ENCODE data around the gene ATG7.
A peak's percentile ranks its signal among the peaks of the same experiment; 100 is the strongest.

Gene ATG7, protein sequence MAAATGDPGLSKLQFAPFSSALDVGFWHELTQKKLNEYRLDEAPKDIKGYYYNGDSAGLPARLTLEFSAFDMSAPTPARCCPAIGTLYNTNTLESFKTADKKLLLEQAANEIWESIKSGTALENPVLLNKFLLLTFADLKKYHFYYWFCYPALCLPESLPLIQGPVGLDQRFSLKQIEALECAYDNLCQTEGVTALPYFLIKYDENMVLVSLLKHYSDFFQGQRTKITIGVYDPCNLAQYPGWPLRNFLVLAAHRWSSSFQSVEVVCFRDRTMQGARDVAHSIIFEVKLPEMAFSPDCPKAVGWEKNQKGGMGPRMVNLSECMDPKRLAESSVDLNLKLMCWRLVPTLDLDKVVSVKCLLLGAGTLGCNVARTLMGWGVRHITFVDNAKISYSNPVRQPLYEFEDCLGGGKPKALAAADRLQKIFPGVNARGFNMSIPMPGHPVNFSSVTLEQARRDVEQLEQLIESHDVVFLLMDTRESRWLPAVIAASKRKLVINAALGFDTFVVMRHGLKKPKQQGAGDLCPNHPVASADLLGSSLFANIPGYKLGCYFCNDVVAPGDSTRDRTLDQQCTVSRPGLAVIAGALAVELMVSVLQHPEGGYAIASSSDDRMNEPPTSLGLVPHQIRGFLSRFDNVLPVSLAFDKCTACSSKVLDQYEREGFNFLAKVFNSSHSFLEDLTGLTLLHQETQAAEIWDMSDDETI

DNA sequence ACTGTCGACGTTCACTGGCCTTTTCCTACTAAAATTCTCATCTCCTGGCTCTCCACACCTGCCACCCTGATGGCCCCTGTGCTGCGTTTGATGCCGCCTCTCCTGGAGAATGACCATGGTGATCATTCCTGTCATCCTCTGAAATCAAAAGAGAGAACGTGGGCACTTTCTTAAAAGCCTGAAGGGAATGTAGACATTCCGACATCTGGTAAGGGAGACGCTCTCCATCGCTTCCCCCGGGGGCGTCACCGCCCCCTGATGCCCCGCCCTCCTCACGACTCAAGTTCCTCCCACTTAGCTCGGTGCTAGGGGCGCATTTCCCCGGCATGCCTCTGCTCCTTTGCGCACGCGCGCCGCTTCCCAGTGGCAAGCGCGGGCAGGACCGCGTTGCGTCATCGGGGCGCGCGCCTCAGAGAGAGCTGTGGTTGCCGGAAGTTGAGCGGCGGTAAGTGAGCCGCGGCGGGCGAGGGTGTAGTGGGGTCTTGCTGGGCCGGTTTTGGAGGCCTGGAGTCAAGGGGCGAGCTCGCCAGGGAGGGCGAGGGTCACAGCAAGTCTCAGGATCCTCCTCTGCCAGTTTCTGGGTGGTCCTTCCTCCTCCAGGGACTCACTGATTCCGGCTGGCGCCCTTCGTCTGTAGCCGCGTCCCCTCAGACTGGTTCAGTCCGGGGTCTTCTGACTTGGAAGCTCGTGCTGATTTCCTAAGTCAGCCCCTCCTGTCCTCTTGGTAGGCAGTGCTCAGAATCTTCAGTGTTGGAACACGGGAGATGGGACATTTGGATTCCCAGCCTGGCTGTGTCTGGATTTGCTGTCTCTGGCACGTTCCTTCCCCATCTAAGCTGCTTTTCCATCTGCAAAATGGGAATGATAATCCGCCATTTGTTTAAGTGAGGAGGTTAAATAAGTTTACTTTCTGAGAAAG is at the start of gene ATG7:
Gene ATG7, plus strand, starts transcription at position 412 of the 919 bp plus-strand sequence. CDS start 26,299 bp downstream, outside the sequence.
- DNase-seq = peak; percentile 77

DNA sequence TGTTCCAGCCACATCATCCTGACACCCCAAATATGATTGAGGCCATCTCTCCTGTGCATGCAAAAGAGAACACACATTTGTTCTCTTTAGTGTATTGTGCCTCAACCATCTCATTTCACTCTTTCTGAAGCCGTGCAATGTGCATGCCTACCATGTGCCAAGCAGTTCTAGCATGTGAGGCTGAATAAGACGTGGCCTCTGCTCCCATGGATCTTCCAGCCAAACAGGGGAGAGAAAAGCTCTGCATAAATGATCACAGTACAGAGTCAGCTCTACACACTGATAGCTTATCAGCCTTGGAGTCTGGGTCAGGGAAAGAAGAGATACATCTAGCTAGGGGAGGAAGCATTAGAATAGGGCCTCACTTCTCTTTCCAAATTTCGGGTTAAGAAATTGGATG is 48.2 kb upstream of the ATG7 start:
- no peak for DNase-seq

DNA sequence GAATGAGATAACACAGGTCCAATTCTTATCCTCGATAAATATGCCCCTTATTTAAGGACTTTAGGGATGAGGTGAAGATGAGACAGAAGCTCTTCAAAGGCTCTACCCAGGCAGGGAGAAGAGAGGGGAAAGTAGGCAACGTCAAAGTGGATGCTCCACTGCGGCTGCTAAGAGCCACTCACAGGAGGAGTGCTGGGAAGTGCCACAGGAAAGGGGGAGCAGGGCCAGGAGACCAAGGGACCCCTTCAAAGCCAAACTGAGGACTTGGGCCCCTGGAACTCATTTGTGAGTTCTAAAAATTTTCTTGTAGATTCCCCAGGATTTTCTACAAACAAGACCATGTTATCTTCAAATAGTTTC is 47.3 kb upstream of the ATG7 start:
- no peak for DNase-seq

DNA sequence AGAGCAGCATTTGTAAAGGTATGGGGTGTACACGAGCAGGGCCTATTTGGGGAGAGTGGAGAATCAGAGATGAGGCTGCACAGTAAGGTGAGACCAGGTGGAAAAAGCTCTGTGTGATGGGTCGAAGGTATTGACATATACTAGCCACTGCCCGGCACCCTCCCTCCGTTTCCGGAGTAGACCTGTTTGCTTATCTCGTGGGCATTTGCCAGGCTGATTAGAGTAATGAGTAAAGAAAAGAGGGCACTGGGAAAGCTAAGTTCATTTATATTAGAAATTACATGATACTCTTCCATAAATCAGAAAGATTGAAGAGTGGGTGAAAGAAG is 46.2 kb upstream of the ATG7 start:
- no peak for DNase-seq

DNA sequence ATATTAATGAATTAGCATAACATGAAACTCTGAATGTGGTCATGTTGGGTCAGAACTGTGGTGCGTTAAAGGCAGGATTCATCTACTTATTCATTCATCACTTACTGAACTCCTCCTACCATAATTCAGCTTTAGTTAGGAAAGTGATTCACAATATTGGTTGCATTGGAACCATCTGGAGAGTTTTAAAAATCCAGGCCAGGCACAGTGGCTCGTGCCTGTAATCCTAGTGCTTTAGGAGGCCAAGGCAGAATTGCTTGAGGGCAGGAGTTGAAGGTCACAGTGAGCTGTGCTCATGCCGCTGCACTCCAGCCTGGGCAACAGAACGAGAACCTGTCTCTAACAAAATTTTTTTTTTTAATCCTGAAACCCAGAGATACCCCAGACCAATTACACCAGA is 44.2 kb upstream of the ATG7 start:
- DNase-seq = no peak

DNA sequence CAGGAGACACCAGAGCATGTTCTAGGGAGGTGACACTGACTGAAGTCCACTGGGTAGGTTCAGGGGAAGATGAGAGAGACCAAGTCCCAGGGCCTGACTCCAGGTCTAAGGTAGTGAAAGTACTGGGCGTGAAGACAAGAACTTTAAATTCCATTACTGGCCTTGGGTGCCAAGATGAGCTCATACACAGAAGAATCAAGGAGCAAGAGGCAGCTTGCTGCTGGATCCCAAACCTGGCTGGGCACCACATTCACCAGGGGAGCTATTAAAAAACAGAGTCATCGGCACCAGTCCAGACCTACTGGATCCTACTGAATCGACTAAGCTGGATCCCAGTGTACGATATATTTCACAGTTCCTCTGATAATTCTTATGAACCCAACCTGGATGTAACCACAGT is 42.1 kb upstream of the ATG7 start:
- DNase-seq = no peak

DNA sequence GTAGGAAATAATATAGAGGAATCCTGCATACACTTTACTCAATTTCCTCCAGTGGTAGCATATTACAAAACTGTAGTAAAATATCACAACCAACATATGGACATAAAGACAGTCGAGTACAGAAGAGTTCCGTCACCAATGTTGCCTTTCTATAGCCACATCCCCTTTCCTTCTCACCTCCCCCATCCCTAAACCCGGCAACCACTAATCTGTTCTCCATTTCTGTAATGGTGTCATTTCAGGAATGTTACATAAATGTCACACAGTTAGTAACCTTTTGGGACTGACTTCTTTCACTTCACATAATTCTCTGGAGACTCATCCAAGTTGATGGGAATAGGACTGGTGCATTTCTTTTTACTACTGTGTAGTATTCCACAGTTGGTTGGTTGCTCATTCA is 41.4 kb upstream of the ATG7 start:
- no peak for DNase-seq

DNA sequence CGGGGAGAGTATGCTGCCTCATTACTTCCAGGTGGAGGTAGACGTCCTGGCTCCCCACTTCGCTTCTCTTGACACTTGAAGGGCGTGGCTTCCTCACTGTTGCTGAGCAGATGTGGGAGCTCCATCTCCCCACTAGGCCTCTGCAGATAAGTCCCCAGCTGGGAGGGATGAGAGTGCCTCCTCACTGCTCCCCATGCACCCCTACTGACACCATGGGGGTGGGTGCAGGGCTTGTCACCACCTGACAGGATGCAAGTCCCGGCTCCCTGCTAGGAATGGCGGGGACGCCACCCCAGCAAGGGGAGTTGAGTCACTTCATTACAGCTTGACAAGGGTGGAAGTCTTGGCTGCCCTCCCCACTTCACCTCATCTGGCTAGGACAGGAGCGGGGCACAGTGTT is 36.8 kb upstream of the ATG7 start:
- DNase-seq = no peak

DNA sequence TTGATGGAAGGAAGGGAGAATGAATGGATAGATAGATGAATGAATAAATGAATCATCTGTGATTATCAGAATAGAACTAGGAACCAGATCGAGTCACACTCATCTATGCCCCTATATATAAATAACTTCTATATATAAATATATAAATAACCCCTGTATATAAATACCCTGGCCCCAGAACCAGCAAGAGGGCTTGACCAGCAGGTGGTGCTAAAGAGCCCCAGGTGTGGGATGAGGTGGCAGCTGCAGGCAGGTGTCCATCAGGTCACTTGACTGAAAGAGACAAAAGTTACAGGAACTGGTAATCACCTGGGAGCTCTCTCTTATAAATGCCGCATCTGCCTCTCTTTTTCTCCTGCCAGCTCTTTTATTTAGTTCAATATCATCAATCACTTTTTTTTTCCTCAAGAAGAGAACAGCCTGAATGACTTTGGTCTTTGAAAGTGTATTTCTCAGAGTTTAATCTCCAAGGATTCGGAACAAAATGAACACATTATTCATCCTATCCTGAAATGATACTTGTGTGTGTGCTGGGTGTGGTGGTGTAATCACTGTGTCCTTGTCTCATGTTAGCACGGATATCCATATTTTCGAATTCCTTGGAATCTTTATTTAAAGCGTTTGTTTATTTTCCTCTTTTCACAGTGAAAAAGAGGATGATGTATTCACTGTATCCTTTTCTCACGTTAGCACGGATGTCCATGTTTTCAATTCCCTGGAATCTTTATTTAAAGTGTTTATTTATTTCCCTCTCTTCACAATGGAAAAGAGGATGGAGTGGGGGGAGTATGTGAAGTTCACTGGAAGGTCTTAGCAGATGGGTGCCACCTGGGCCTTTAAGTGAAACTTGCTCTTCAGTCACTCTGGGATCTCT is 35.4 kb upstream of the ATG7 start:
- peak; percentile 45 for DNase-seq

DNA sequence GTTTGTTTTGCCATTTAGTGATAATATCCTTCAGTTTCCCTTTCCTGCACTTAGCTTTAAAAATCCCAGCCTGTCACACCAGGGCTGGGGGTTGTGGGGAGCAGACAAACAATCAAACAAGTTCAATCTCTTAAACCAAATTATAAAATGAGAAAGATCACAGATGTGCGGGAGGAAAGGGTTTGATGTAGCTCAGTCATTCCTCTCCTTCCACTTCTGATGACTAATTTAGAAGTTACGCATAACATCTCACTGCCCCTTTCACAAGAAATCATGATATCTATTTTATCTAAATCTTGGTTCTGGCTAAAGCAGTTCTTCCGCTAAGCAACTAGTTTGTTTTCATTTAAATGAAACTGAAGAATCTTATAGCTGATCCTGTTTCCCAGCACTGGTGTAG is 34.1 kb upstream of the ATG7 start:
- DNase-seq = no peak

DNA sequence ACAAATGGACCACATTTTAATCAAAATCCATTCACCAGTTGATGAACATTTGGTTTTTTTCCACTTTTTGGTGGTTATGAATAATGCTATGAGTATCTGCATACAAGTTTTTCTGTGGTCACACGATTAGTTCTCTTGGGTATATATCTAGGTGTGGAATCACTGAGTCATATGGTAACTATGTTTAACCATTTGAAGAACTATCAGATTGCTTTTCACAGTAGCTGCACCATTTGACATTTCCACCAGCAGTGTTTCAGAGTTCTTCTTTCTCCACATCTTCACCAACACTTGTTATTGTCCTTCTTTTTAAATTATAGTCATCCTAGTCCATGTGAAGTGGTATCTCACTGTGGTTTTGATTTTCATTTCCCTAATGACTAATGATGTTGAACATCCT is 33.3 kb upstream of the ATG7 start:
- DNase-seq = no peak

DNA sequence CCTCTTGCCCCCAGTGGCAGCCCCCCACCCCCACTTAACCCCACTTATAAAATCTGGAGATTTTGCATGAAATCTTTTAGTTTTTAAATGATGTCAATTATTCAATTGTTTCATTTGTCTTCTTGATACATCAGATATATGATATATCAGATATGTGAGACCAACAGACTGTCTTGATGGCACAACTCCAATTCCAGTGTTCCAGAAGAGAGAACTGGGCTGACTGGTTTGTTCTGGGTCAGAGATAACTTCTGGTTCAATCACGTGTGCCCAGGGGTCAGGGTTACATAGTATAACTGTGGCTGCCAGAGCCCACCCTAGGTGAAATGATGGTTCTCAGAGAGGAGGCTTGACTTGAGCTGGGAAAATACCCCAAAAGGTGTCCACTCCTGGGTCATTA is 32.4 kb upstream of the ATG7 start:
- DNase-seq = no peak

DNA sequence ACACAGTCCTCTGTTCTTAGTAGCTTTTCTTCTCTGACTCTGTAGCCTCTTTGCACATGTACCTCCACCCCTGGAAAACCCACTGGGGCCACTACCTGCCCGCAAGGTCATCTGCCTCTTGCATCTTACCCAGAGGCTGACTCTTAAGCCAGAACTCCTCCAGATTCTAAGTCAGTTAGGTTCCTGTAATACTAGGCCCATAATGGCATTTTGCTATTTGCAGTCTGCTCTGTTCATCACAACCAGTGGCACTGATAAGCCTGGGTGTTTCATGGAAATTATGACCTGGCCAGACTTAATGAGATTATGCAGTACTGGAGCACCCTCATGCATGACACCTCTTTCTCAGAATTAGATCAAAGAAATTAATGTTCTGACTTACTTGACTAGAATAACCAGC is 31.7 kb upstream of the ATG7 start:
- no peak for DNase-seq

DNA sequence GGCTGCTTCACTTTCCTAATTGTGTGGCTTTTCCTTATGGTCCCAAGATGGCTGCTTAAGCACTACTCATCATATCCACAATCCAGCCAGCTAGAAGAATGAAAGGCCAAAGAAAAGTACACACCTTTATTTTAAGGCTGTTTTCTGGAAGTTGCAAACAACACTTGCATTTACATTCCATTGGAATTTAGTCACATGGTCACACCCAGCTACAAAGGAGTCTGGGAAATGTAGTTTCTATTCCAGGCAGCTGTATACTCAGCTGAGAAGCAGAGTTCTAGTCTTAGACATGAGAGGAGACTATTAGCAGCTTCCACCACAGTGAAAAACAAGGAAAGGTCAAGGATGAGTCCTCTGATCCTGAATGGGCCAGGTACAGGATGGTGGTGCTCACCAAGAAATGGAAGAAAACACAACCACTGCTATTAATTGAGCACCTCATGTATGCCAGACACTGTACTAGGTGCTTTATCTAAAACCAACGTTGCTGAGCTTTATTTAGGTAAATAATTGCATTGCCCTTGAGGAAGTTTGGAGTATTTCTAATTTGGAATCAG is 28.0 kb upstream of the ATG7 start:
- DNase-seq = no peak

DNA sequence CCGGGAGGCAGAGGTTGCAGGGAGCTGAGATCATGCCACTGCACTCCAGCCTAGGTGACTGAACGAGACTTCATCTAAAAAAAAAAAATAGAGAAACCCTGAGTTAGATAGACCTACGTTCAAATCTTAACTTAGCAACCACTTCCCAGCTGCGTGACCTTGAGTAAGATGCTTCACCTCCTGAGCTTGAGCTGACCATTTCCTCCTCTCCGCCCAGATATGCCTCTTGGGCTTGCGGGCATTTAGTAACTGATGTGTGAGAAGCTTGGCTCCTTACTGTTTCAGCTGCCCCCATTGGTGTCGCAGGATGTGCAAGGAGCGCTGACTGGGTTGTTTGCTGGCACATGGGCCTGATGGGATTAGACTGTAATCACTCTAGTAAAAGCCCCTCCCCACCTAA is 26.9 kb upstream of the ATG7 start:
- DNase-seq = no peak

DNA sequence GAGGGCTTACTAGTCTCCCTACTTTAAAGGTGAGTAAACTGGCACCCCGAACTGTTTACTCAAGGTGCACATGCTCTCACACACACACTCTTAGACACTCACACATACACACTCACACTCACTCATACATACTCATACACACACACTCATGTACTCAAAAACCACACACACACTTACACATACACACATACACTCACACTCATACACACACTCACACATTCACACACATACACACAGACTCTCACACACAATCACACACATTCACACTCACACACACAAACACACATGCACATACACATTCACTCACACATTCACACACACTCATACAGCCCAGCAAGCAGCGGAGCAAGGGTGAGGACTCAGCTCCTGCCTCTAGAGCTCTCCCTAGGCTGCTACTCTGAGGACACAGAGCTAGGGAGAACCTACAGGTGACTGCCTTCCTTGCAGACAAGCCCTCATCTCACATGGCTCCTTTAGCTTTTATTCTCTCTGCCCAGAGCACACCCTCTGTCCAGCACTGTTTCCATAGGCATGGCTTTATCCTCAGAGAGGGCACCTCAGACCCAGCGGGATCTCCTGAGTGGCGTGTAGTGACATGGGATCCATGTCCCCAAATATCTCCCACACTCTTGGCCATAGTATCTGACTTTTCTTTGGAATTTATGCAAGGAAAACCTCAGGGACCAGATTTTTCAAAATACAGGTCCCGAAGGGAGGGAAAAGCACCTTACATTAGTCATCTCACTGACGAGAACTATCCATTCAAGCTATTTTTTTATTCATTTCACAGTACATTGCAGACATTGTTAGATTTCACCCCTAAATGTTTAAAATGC is 26.2 kb upstream of the ATG7 start:
- no peak for DNase-seq

DNA sequence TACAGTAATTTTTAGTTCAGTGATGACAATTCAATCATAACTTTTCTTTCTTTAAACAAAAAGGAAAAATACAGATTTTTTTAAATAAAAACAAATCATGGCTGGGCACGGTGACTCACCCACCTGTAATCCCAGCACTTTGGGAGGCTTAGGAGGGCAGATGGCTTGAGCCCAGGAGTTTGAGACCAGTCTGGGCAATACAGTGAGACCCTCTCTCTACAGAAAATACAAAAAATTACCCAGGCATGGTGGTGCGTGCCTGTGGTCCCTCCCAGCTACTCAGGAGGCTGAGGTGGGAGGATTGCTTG is 25.6 kb upstream of the ATG7 start:
- DNase-seq = no peak

DNA sequence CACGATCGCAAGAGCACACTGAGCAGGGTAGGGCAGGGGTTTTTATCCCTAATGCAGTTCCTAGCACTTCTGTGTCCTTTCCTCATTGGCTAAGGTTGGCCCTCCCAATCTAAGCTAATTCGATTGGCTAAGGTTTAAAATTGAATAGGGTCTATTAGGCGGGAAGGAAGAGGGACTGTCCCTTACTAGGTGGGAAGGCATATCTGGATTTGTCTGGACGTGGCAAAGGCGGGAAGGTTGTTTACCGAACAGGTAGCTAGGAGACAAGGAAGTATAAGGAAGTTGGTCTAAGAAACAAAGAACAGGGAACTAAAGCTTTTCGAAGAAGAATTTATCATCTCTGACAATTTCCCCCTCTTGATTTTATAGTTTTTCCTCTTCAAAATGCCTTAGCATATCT is 24.8 kb upstream of the ATG7 start:
- DNase-seq = no peak

DNA sequence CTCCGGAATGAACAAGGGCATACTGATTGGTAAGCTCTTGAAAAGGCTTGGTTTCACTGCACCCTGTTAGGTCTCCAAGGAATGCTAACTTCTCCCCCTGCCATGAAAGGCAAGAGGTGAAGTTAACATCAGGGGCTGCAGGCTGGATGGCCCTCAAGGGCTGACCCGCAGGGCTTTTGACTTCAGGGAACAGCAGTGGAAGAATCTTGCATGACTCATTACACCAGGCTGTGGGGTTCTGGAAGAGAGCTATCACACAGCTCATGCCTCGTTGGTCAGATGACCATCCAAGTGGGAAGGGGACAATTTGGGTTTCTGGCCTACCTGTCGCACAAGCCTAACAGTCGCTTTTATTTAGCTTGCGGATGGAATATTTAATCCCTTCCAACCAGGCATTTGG is 23.6 kb upstream of the ATG7 start:
- DNase-seq = no peak

DNA sequence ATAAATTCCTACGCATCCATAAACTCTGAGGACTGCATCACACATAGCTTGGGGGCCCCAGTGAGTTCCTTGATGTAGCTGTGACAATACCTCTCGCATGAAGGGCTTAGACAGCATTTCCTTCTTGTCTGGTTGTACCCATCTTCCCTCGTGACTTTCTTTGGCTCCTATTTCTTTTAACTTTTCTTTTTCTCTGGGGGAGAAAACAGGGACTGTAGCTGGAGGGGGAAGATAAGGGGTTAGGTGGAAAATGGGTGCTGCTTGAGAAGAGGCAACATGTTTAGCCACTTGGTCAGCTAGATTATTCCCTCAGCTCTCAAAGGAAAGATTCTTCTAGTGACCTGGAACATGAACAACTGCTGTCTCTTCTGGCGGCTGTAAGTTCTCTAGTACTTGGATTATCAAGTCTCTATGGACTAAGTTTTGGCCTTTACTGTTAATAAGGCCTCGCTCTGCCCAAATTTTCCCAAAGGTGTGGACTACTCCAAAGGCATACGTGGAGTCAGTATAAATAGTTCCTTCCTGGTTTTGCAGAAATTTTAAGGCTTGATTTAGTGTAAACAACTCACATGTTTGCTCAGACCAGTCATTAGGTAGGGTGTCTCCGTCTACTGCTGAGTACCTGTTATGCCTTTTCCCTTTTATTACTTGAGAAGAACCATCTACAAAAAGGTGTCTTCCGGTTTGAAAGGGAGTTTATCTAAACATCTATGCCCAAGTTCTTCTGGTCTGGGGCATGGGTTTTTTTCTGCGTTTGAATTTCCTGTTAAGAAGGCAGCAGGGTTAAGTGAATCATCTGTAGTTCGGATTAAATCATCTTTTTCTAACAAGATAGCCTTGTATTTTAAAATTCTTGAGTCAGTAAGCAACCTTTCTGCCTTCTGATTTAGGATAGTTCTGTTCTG is 21.0 kb upstream of the ATG7 start:
- DNase-seq = no peak

DNA sequence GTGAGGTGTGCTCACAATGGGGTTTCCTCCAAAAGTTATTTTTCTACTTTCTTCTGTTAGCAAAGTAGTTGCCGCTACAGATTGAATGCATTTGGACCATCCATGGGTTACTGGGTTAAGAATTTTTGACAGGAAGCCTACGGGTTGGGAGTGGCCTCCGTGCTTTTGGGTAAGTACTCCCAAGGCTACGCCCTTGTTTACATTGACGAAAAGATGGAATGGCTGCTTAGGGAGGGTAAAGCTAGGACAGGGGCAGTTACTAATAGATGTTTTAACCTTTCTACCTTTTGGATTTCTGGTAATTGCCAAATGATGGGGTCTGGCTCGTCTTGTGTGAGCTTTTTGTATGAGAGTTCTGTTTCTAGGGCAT is 20.4 kb upstream of the ATG7 start:
- no peak for DNase-seq

All from NCI-H510A (cell line).